ENCODE results near the gene LSAMP.
"Not testable (repeated sequence)": the region's sequence is repeated elsewhere in the genome, so short reads cannot be mapped to it uniquely, and the experiment has no call there.

Gene LSAMP

DNA sequence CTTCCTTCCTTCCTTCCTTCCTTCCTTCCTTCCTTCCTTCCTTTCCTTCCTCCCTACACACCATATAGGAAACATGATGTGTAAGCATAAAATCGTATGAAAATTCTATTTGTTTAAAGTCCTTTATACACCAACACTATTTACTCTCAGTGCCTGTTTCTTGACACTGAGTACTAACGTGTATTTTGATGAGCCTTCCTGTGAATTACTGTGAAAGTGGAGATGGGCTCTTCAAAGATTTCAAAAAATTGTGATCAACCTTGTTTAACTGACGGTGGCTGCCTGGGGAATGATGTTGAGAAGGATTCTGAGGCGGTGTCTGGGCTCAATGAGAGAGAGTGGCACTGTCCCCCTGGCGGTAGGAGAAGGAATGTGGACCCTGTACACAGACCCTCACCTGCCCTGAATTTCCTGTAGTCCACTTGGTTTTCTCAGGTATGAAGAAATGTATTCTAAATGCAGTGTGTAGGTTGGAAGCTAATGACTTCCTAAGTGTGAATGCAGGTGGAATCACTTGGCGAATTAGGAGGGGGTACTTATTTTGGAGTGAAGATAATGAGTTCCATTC lies 584.0 kb downstream of the LSAMP start:
- no peak for DNase-seq

DNA sequence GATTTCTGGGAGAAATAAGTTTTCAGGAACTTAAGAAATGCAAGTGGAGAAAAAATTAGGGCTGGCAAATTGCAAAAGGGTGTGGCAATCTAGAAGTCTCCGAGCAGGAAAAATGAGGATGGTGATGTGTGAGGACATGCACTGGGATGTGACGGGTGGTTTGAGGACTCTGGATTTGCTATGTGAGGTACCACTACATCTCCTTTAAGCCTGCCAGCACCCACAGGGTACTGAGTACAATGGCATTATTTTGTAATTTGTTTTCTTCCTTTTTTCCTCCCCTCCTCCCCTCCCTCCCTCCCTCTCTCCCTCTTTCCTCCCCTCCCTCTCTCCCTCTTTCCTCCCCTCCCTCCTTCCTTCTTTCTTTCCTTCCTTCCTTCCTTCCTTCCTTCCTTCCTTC lies 584.5 kb downstream of the LSAMP start:
- DNase-seq: no peak

DNA sequence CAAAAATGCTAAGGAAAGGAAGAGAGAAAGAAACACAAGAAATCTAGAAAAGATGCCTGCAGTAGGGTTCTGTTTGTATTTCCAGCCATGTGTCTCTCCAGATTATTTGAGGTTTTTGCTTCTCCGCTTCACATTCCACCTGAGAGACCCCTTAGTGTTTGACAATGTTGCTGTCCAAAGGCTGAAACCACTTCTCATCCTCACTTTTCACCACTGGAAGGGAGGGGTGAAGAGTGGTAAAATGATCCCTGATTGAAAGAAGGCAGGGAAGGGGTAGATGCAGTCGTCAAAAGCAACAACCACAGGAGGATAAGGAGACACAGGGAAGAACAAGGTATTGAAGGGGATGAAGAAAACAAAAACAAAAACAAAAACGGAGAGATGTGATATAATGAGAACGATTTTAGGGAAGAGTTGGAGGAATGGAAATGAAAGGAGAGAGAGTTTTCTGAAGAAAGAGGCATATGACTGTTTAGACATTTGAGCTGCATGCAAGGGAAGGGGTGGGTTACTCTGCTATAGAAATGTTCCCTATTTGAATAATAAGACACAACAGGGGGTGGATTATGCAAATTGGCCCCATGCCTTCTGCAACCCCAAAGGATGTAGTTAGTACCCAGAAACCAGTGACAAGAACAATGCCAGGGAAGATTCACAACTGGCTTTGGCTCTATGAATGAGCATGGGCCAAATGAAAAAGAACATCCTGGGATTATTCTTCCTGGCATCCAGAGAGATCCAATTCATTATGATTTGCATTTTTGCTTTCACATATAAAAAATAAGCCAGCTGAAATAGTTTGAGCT lies 586.1 kb downstream of the LSAMP start:
- DNase-seq: no peak

DNA sequence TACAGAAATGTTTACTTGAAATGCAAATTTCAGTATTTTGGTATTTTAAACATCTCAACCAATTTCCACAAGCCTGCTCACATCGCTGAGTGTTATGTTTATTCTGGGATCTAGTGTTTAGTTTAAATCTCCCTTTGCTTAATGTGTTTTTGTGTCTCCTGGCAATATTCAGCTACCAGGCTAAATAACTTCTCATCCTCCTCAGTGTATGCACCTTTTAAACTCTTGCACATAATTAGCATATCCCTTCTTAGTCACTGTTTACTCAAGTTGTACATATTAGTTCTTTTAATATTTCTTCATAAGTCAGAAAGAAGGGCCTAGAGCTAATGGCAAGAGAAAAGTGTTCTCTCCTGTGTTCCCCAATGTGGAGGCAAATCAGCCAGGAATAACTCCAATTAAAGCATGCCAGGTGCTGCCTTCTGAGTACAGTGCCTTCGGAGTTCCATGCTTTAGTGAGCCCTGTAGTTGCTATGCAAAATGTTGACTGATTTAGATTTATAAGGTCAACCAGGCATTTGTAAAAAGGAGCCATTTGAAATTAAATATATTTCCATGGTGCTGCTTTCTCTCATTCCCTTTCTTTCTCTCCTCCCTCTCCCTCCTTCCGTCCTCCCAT lies 587.7 kb downstream of the LSAMP start:
- DNase-seq: no peak

DNA sequence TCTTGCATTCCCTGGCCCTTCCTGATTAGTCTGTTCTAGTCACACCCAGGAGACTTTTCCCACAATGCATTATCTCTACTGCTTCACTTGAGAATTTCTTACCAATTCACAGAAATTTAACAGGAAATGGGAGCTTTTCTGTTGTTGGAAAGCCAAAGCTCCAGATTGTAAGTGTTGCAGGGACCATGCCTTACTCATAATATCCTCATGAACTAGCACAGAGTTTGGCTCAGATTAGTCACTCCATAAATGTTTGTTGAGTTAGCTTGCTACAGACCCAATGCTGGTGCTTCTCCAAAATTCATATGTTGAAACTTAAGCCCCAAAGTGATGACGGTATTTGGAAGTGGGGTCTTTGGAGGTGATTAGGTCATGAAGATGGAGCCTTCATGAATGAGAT lies 589.4 kb downstream of the LSAMP start:
- no peak for DNase-seq

DNA sequence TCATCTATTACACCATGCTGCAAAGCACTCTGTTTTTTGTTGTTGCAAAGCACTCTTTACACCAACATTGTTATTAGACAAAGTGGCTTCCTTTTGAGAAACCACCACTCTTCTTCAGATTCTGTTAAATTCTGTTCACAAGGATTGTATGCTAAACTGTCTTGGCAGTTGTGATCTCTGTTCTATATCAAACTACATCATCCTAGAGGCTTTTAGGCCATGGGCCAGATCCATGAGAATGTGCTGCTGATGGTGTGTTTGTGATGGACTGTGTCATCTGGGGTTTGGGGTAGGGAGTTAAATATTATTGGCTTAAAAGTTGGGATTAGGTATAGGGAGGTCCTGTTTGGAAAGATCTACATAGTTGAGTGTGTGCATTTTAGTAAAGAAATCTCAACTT lies 592.2 kb downstream of the LSAMP start:
- DNase-seq: no peak

DNA sequence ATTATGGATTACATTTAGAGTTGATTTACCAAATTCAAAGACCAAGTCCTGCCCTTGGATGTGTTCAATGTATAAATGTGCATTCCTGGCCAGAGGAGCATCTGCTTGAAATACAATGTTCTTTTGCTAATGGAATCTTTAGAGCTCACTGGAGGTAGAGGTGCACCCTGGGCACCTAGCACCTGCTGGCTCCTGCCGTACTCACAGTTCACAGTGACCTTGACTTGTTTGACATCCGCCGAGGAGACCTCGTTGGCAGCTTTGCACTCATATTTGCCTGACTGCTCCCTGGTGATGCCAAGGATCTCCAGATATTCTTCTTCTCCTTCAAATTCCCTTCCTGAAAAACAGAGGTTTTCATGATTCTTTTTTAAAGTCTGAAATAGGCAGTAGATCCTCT lies 593.0 kb downstream of the LSAMP start:
- no peak for DNase-seq

DNA sequence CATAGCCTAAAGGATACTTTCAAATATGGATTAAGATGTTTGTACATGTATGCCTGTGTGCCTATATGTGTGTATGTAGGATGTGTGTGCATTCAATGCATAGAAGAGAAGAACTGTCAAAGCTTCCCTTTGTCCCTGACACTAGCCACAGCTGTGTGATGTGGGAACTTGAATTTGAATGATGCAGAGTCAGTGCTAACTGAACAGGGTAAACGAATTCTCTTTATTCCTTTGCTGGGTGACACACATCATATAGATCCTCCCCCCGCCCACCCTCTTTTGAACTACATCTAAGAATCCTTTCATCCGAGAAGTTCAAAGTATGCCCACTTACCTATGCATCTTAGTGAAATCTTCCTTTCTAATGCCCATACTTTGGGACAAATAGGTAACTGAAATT lies 593.7 kb downstream of the LSAMP start:
- DNase-seq: no peak

DNA sequence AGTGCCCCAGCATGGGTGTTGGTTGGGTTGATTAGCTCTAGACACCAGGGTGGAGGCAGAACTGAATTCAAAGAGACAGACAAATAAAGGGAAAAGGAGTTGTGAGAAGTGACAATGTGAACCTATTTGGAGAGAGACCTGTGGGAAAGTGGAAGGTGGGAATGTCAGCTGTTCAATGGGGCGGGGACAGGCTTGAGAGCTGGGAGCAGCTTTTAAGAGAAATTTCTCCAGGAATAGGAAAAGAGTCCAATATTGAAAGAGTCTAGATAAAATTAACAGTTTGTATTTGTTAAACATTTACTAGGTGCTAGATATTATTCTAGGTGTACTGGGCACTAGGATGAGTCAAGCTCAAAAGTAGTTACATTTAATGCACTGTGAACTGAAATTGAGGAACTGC lies 596.6 kb downstream of the LSAMP start:
- no peak for DNase-seq

DNA sequence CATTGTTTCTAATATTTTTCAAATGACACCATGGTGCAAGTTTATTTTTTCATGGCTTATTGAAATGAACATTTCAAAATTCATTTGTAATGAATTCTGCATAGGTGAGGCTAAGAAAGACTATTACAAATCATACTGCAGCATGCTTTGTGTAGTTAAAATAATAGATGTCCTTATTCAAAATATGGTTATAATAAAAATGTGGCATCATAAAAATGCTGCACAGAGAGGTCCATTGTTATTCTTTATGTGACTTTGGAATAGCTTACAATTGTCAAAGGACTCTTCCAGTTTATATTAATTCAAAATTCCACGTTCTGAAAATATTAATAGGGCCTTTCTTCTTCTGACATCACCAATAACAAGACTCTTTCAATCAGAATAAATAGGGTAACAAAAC lies 599.3 kb downstream of the LSAMP start:
- DNase-seq: no peak

DNA sequence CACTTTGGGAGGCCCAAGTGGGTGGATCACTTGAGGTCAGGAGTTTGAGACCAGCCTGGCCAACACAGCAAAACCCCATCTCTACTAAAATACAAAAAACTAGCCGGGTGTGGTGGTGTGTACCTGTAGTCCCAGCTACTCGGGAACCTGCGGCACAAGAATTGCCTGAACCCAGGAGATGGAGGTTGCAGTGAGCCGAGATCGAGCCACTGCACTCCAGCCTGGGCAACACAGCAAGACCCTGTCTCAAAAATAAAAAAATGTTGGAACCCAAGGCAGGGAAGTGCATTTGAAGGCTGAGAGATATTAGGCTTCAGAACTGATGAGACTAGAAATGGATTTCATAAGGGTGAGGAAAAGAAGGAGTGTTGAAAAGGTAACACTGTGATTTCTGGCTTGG lies 600.6 kb downstream of the LSAMP start:
- DNase-seq: not testable (repeated sequence)

DNA sequence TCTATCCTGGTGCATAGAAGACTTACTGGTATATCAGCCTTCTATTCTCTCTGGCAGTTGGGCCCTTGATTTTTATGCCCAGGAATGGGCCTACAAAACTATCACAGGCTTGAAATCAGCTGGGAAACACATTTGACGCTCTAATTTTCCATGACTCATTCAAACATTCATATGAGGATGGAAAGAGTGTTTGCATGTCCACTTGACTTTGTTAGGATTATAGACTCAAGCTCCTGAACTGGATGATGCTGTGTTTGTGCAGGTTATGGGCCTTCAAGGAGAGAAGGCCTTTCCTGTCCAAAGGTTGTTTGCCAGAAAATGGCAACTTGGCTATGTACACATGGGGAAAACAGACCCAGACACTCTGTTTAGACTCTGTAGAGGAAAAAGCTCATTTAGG lies 602.1 kb downstream of the LSAMP start:
- DNase-seq: peak; percentile 91

DNA sequence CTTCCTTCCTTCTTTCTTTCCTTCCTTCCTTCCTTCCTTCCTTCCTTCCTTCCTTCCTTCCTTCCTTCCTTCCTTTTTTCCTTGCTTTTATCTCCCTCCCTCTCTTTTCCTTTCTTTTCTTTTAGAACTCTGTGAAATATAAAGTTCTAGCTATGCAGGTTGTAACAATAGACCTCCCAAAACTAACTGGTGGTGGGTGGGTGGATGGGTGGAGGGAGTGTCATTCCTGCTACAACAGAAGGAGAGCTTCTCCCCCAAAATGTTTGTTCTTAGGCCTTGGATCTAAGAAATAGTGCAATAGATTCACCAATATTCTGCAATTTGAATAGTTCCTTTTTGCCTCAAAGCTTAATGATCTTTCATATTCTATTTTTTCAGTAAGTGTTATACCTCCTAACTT lies 606.0 kb downstream of the LSAMP start:
- no peak for DNase-seq

DNA sequence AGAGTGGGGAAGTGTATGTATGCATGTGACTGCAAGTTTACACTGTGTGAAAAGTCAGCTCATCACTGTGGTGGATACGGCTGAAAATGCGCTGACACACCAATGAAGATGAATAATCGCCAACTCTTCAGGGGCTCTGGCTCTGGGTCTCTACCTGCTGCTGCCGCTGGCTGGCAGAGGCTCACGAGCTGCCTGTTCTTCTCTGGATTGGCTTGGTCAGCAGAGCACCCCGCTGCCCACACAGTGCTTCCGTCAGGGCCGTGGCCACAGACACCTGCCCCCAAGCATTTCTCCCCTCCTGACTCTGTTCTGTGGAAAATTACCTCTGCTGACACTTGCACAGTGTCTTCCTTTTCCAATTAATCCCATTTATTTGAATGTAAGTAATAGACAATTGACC lies 606.5 kb downstream of the LSAMP start:
- no peak for DNase-seq

DNA sequence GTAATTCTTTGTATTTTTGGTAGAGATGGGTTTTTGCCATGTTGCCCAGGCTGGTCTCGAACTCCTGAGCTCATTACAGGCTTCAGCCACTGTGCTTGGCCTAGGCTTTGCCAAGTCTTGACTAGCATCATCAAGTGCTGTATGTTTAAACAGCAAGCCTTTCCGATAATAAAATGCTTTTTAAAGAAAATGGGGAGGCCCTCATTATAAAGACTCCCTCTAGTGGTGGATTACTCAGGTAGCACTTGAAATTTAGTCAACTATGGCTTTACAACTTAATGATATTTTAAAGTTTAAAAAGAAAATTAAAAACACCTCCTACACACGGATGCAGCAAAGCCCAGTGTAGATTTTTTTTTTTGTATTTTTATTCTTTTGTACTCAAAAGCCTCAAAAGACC lies 608.3 kb downstream of the LSAMP start:
- DNase-seq: no peak

DNA sequence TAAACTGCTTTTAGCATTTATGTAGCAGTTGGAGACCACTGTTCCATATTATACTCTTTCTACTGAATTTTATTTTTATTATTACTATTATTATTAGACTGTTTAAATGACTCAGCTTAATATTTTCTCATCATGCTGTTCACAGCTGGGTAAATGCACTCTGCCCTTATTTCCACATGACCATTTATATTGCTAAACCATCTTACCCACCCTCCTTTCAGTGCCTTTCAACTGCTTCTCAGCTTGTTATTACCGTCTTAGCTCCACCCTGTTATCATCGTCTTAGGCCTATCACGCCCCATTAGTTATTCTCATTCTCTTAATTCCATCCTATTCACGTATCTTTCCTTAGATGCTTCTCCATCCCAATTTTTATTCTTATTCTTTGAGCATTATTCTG lies 609.3 kb downstream of the LSAMP start:
- DNase-seq: no peak

DNA sequence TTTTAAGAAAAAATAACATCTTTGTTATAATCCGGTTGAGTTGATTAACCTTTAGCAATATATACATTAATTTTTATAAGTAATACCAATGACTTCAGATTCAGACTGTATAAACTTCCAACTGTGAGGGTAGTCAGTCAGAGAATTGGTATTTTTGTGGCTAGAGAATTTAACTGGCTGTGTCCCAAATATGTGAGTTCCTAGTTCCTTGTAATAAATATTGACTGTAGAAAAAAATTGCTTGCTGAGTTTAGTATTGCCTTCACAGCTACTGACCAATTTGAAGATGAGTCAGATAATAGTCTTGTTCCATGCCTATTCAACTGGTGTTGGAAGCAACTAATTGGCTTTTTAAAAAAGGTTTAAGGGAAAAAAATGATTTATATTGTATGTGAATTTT lies 611.2 kb downstream of the LSAMP start:
- no peak for DNase-seq

DNA sequence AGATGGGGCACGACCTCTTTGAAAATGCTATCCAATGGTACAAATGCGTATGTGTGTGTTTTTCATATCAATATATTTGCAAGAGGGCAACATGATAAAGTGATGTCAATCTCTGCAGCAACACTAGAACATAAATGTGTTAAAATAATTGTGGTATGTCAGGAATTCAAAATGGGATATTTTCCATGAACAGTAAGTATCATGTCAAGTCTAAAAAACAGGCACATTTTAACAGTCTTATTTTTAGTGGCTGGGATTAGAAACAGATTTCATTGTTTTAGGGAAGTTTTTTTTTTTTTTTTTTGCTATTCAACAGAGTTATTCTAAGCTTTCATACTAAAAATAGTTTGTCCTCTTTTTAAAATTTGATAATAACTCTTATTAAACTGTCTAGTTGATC lies 612.2 kb downstream of the LSAMP start:
- no peak for DNase-seq

DNA sequence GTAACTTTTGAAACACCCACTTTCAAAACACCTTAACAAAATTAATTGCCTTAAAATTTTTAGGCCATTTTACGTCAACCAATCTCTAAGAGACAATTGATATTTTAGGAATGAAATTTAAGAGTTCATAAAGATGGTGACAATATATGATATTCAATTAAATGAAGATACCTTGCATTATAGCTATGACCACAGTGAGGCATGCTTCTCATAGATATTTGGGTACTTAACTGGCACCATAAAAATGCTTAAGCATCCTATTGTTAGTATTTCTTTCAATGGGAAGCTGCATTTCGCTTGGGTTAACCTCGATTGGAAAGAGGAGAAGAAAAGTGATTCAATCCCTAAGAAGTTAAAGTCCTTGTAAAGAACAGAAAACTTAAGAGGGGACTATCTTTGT lies 613.0 kb downstream of the LSAMP start:
- DNase-seq: no peak

DNA sequence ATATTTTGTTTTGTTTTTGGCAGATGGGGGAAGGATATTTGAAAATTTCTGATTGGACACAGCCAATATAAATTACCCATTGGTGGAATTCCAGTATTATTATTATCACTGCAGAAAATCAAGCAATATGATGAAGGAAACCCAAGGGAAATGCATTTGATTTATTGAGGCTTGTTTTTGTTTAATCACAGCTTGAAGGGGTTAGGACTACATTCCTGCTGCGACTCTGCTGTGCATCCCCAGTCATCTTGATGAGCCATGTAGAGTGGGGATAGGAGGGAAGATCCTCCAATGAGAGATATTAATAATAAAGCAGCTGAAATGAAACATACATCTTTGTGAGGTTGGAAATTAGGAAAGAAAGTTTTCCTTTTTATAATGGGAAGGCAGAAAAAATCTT lies 613.4 kb downstream of the LSAMP start:
- no peak for DNase-seq

DNA sequence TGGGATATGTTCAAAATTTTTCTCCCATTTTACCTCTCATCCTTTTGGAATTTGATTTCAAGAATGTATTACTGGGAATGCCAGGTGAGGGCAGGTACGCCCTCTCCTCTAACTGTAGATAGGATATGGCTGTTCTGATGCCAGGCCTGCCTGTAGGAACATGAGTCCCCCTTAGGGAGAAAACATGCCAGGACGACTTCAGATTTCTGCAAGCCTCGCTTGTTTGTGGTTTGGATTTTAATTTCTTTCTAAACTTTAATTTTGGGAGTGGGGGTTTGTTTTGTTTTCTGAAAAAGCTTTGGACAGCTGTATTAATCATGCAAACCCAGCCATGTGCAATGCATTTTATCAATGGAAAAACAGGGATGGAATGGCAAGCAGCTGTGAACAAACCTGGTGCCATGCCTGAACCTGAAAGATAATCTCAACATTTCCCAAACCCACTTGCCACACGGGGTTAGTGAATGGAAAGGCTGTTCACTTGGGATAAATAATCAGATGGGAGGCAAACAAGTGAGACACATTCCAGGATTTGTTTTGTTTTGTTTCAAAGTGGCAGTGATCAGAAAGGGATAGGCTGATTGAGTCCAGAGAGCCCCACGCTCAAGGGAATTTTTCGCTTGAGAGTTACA lies 614.4 kb downstream of the LSAMP start:
- DNase-seq: no peak

DNA sequence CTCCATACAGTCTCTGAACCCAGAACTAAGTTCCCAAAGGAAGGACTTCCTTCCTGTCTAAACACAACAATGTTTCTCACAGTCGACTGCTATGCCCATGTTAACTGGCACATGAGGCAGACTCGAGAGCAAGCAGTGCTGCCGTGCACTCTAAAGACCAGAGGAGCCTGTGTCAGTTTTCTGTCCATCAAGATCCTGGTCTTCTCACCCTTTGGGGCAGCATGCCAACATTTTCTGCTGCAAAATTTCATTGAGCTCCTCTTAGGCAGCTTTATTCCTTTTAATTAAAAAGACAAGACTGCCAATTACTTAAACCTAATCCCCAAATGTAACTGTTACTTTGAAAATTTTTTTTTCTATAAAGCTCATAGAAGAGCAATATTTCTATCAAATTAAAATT lies 616.9 kb downstream of the LSAMP start:
- no peak for DNase-seq

DNA sequence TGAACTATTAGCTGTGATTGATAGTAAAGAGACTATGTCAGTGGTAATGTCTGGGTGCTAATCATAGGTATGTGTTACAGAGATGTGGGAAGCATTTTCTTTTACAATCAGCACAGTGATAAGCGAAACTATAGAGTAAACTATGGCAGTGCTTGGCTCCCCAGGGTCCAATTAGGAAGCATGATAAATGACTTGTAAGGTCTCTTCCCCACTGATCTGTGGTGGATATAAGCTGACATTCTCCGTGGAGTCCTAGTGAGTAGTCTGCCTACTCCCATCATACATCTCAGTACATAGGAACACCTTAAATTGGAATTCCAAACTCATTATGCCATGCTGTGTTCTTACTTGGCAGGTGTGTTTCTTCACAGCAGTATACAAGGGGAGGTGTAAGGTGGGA lies 617.8 kb downstream of the LSAMP start:
- DNase-seq: no peak

DNA sequence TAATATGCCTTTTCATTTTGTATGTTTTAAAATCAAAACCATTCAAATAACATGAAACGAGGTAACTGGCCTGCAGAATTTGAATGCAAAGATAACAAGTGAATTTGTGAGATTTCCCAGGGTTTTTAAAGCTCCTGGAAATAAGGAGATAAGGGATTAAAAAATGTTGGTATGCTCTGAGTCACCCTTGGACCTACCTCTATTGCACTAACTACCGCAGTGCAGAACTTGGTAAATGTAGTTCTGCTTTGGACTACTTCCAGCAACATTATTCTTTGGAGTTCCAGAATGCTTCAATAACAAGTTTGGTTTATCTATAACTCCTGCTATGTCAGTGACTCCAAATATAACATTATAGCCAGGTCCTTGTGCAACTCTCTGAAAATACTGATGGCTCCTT lies 620.2 kb downstream of the LSAMP start:
- DNase-seq: no peak

All from NCI-H2029 (cell line).